Stomach smooth muscle (tissue), 2 donors: ENCODE measurements around the gene SHROOM1.
"Not testable (repeated sequence)": the region's sequence is repeated elsewhere in the genome, so short reads cannot be mapped to it uniquely, and the experiment has no call there.

ENCODE experiments used
- H3K27ac ChIP-seq: one replicate; pipeline ENCODE4 v1.7.0; 2013; ENCODE audit warnings: mild to moderate bottlenecking, low read length, inconsistent platforms
- H3K27me3 ChIP-seq, 2 donors: one replicate each; pipeline ENCODE4 v1.7.0; 2013; ENCODE audit warnings: low read length in 2 of 2; ENCODE audit not compliant: insufficient read depth in 2 of 2, control insufficient read depth in 1 of 2
- H3K36me3 ChIP-seq, 2 donors: one replicate each; pipeline ENCODE4 v1.7.0; 2013; ENCODE audit warnings: low read length in 2 of 2; ENCODE audit not compliant: control insufficient read depth in 2 of 2, insufficient read depth in 2 of 2
- H3K4me1 ChIP-seq: one replicate; pipeline ENCODE4 v1.7.0; 2013; ENCODE audit warnings: low read length; ENCODE audit not compliant: control insufficient read depth, insufficient read depth
- H3K4me3 ChIP-seq, 2 donors: one replicate each; pipeline ENCODE4 v1.7.0; 2013; ENCODE audit warnings: low read length in 2 of 2
- H3K9ac ChIP-seq, 2 donors: one replicate each; pipeline ENCODE4 v1.7.0; 2013; ENCODE audit warnings: low read length in 2 of 2, mild to moderate bottlenecking in 1 of 2
- H3K9me3 ChIP-seq, 2 donors: one replicate each; pipeline ENCODE4 v1.7.0; 2013; ENCODE audit warnings: low read length in 2 of 2; ENCODE audit not compliant: control insufficient read depth in 2 of 2
- donor health status: healthy.
- donor health status: Pancreatic carcinoma.

SHROOM1 gene

DNA sequence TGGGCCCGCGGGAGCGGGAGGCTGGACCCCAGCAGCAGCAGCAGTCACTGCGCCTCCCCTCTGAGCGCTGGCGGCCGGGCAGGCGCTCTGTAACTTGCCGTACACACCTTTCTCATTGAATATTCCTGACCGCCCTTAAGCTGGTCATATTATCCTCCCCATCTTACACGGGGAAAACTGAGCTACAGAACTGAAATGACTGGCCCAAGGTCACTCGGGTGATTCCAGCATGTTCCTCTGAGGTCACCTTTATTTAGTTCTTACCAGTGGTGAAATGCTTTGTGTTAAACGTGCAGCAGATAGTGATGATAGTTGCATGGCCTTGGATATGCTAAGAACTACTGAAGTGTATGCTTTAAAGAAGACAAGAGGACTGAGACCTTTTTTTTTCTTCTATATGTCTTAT lies 36.6 kb upstream of the SHROOM1 start:
- Histone ChIP-seq H3K4me3 (peak overlapping the region; percentile 66 to 92), H3K9ac (peak overlapping the region; percentile 75 to 93), H3K36me3 (peaks cover 3 to 26% of the 10 kb centered on the region in 2 donors), H3K4me1 (peaks cover 16% of the 10 kb centered on the region), H3K27ac (peak overlapping the region; percentile 94), H3K9me3 (no peaks in the 10 kb centered on the region), H3K27me3 (no peaks in the 10 kb centered on the region)

GRCh38 chr5:132866342-132867045 lies 36.0 kb upstream of the SHROOM1 start, which contains the start of the genes GDF9 and UQCRQ:
GDF9 (minus strand) TSS chr5:132866469; CDS start chr5:132864533, 1,936 bp downstream.
UQCRQ (plus strand) TSS chr5:132866642; CDS start chr5:132866882, 240 bp downstream.
- H3K4me3 ChIP-seq, result peak within 1 kb of the TSS; percentile 66 to 92
- H3K4me1 ChIP-seq, result peaks cover 16% of the 10 kb centered on the region
- peaks cover 3 to 21% of the 10 kb centered on the region in 2 donors for H3K36me3 ChIP-seq
- H3K27me3 ChIP-seq, result no peaks in the 10 kb centered on the region
- H3K9me3 ChIP-seq, result no peaks in the 10 kb centered on the region
- peak within 1 kb of the TSS; percentile 94 for H3K27ac ChIP-seq
- peak within 1 kb of the TSS; percentile 75 to 93 for H3K9ac ChIP-seq

GRCh38 chr5:132865668-132866341 lies 35.4 kb upstream of the SHROOM1 start:
- Histone ChIP-seq H3K27me3 (no peaks in the 10 kb centered on the region), H3K4me1 (peaks cover 16% of the 10 kb centered on the region), H3K9me3 (no peaks in the 10 kb centered on the region), H3K4me3 (peak overlapping the region; percentile 66 to 92), H3K9ac (peak overlapping the region; percentile 75 to 93), H3K36me3 (peaks cover 3 to 20% of the 10 kb centered on the region in 2 donors), H3K27ac (peak overlapping the region; percentile 94)

GRCh38 chr5:132860742-132861141 lies 30.3 kb upstream of the SHROOM1 start:
- Histone ChIP-seq H3K27ac (no peak overlapping the region), H3K4me1 (peaks cover 3% of the 10 kb centered on the region), H3K9me3 (no peaks in the 10 kb centered on the region), H3K4me3 (no peak overlapping the region), H3K27me3 (no peaks in the 10 kb centered on the region), H3K36me3 (no peaks in the 10 kb centered on the region), H3K9ac (no peak overlapping the region)

GRCh38 chr5:132859889-132860437 lies 29.5 kb upstream of the SHROOM1 start:
- no peaks in the 10 kb centered on the region for H3K36me3 ChIP-seq
- H3K4me3 ChIP-seq, result no peak overlapping the region
- H3K4me1 ChIP-seq, result no peaks in the 10 kb centered on the region
- no peak overlapping the region for H3K27ac ChIP-seq
- H3K9ac ChIP-seq, result no peak overlapping the region
- no peaks in the 10 kb centered on the region for H3K27me3 ChIP-seq
- H3K9me3 ChIP-seq, result no peaks in the 10 kb centered on the region

DNA sequence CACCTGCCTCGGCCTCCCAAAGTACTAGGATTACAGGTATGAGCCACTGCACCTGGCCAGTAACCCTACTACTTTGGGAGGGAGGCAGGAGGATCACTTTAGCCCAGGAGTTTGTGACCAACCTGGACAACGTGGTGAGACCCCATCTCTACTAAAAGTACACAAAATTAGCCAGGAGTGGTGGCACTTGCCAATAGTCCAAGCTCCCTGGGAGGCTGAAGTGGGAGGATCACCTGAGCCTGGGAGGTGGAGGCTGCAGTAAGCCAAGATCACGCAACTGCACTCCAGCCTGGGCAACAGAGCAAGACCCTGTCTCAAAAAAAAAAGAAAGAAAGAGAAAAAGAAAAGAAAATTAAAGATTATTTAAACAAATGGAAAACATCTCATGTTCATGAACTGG lies 25.6 kb upstream of the SHROOM1 start:
- Histone ChIP-seq H3K36me3 (no peaks in the 10 kb centered on the region), H3K4me1 (no peaks in the 10 kb centered on the region), H3K27ac (no peak overlapping the region), H3K4me3 (no peak overlapping the region), H3K27me3 (no peaks in the 10 kb centered on the region), H3K9me3 (no peaks in the 10 kb centered on the region), H3K9ac (no peak overlapping the region)

- not testable (repeated sequence) for H3K9ac ChIP-seq, H3K36me3 ChIP-seq, H3K27ac ChIP-seq, H3K9me3 ChIP-seq, H3K4me3 ChIP-seq, H3K4me1 ChIP-seq, H3K27me3 ChIP-seq
Observed at GRCh38 chr5:132854992-132855391, 24.5 kb upstream of the SHROOM1 start.

- H3K27ac ChIP-seq, result no peak overlapping the region
- no peak overlapping the region for H3K9ac ChIP-seq
- no peaks in the 10 kb centered on the region for H3K36me3 ChIP-seq
- H3K27me3 ChIP-seq, result no peaks in the 10 kb centered on the region
- H3K9me3 ChIP-seq, result no peaks in the 10 kb centered on the region
- H3K4me3 ChIP-seq, result no peak overlapping the region
- no peaks in the 10 kb centered on the region for H3K4me1 ChIP-seq
Observed at GRCh38 chr5:132854301-132854700, 23.9 kb upstream of the SHROOM1 start.

- Histone ChIP-seq H3K4me3 (no peak overlapping the region), H3K27ac (no peak overlapping the region), H3K27me3 (no peaks in the 10 kb centered on the region), H3K4me1 (no peaks in the 10 kb centered on the region), H3K36me3 (no peaks in the 10 kb centered on the region), H3K9ac (no peak overlapping the region), H3K9me3 (no peaks in the 10 kb centered on the region)
Observed at GRCh38 chr5:132853790-132854189, 23.3 kb upstream of the SHROOM1 start.

- Histone ChIP-seq H3K4me1 (no peaks in the 10 kb centered on the region), H3K4me3 (no peak overlapping the region), H3K9ac (no peak overlapping the region), H3K9me3 (no peaks in the 10 kb centered on the region), H3K27me3 (no peaks in the 10 kb centered on the region), H3K36me3 (no peaks in the 10 kb centered on the region), H3K27ac (no peak overlapping the region)
Observed at GRCh38 chr5:132853323-132853722, 22.9 kb upstream of the SHROOM1 start.

- H3K9ac ChIP-seq, result no peak overlapping the region
Observed at GRCh38 chr5:132850066-132850465, 19.6 kb upstream of the SHROOM1 start.

More at GRCh38 chr5:132850066-132850465, 19.6 kb upstream of the SHROOM1 start:
- Histone ChIP-seq H3K4me3 (no peak overlapping the region), H3K9me3 (no peaks in the 10 kb centered on the region), H3K36me3 (no peaks in the 10 kb centered on the region), H3K27me3 (no peaks in the 10 kb centered on the region), H3K27ac (no peak overlapping the region), H3K4me1 (no peaks in the 10 kb centered on the region)
